ENCODE measurements around the gene SETD3. TPM values are rescaled to one million over a fixed set of nuclear protein-coding genes. Genes with fewer than 3 reads are reported as not detected.

The SETD3 gene
- total RNA-seq, 1 experiment from 2014 or later, result 36.6 TPM

Small RNAs within 50 kb of the gene (small RNA-seq; reads per million reads assigned to genes)
- gene RNU6-91P, result not detected

Other genes starting within 250 kb of the SETD3 start
- 0.17 and 0.18 TPM in 2 replicates for gene BCL11B, start 208.7 kb downstream of the SETD3 start, total RNA-seq (2014; rRNA removed; shearing (Covaris generic))
- 6.6 and 14.1 TPM in 2 replicates for gene CCNK, start 550 bp upstream of the SETD3 start, total RNA-seq (2014; rRNA removed; shearing (Covaris generic))
- gene CCDC85C, start 123.3 kb upstream of the SETD3 start, total RNA-seq (2014; rRNA removed; shearing (Covaris generic)), result 48.7 and 52.7 TPM in 2 replicates
- not detected in 2 replicates for gene HHIPL1, start 164.3 kb upstream of the SETD3 start, total RNA-seq (2014; rRNA removed; shearing (Covaris generic))
- gene CYP46A1, start 203.4 kb upstream of the SETD3 start, total RNA-seq (2014; rRNA removed; shearing (Covaris generic)), result not detected in 2 replicates

Measured in HT1080 (cell line).